HUES6 (cell line): Measurements from ENCODE around the gene RCAN1.

Experiments used
- H3K27ac ChIP-seq: 2 replicates; pipeline ENCODE4 v1.7.0; 2013; ENCODE audit warnings: low read depth, mild to moderate bottlenecking, low read length, inconsistent platforms
- H3K27me3 ChIP-seq: 2 replicates; pipeline ENCODE4 v1.6.1; 2013; ENCODE audit warnings: low read length; ENCODE audit not compliant: control insufficient read depth, insufficient read depth
- H3K36me3 ChIP-seq: 2 replicates; pipeline ENCODE4 v1.6.1; 2013; ENCODE audit warnings: low read length; ENCODE audit not compliant: control insufficient read depth, insufficient read depth
- H3K4me1 ChIP-seq: 2 replicates; pipeline ENCODE4 v1.6.1; 2013; ENCODE audit warnings: low read length; ENCODE audit not compliant: control insufficient read depth, insufficient read depth
- H3K4me3 ChIP-seq: 2 replicates; pipeline ENCODE4 v1.5.1; 2013; ENCODE audit warnings: low read depth, low read length
- H3K9ac ChIP-seq: one replicate; pipeline ENCODE4 v1.6.1; 2013; ENCODE audit warnings: mild to moderate bottlenecking, low read length
- H3K9me3 ChIP-seq: 2 replicates; pipeline ENCODE4 v1.6.1; 2013; ENCODE audit warnings: low read depth, low read length; ENCODE audit not compliant: control insufficient read depth, insufficient read depth

Gene RCAN1

DNA sequence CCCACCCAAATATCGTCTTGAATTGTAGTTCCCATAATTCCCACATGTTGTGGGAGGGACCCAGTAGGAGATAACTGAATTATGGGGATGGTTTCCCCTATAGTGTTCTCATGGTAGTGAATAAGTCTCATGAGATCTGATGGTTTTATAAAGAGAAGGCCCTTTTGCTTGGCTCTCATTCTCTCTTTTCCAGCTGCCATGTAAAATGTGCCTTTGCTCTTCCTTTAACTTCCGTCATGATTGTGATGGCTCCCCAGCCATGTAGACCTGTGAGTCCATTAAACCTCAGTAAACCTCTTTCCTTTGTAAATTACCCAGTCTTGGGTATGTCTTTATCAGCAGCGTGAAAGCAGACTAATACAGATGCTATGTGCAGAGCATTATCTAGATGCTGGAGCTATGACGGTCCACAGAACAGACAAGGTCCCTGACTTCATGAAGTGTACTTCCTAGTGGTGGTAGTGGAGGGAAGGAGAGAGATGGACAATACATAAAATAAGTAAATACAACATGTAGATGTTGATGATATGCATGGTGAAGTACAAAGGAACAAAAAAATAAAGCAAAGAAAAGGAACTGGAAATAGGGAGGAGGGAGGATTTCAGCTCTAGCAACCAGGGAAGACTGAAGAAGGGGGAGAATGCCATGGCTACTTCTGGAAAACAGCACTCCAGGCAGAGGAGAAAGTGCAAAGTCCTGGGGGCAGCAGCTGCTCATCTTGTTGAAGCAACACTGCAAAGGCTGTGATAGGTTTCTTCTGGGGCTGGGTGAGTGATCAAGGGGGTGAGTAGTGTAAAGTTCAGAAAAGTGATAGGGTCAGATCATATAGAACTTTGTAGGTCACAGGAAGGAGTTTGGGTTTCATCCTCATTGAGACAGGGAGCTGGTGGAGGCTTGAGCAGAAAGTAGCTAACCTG is 6.8 kb upstream of the RCAN1 start:
- H3K9ac ChIP-seq = no peak overlapping the region
- H3K4me1 ChIP-seq = no peaks in the 10 kb centered on the region
- H3K27ac ChIP-seq = no peak overlapping the region
- H3K9me3 ChIP-seq = no peaks in the 10 kb centered on the region
- no peaks in the 10 kb centered on the region for H3K36me3 ChIP-seq
- no peaks in the 10 kb centered on the region; the same call in 1 of the 2 replicates for H3K27me3 ChIP-seq
- no peak overlapping the region for H3K4me3 ChIP-seq

DNA sequence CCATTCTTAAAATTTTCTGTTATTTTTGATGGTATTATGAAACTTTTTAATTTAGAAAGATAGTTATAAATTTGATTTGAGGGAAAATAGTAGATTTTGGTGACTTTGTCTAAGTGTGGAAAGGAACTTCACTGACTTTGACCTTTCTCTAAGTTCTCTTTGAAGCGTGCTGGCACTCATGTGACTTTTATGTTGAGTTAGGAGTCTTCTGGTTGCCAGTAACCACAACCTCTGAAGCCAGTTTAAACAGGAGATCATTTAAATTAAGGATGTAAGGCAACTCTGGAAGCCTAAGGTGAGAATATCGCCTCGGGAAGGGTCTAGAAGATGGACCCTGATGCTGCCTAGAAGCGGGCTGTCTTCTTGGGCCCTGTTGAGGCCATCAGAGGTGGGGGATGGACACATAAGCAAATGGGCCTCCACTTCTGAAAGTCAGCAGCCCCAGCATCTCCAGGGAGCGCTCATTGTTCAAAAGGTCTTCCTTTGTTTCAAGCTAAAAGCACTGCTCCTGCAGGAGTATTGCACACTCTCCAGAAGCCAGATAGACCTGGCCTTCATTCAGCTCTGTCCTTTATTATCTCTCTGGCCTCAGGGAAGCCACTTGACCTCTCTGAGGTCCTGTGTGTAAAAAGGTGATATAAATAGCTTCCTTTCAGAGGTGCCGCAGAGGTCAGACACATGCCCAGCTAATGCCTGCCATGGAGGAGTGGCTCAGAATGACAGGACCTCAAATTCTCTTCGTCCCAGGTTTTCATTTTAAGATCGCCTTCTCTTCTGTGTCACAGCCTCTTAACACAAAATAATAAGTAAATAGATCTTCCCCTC is 5.1 kb upstream of the RCAN1 start:
- Histone ChIP-seq H3K9me3 (no peaks in the 10 kb centered on the region), H3K4me3 (no peak overlapping the region), H3K9ac (no peak overlapping the region), H3K4me1 (no peaks in the 10 kb centered on the region), H3K27me3 (no peaks in the 10 kb centered on the region; the same call in 1 of the 2 replicates), H3K36me3 (no peaks in the 10 kb centered on the region), H3K27ac (no peak overlapping the region)

GRCh38 chr21:34618941-34619340 is 4.0 kb upstream of the RCAN1 start:
- Histone ChIP-seq H3K4me3 (no peak overlapping the region), H3K27me3 (peaks cover 8% of the 10 kb centered on the region), H3K9me3 (no peaks in the 10 kb centered on the region), H3K9ac (no peak overlapping the region), H3K36me3 (no peaks in the 10 kb centered on the region), H3K27ac (no peak overlapping the region), H3K4me1 (no peaks in the 10 kb centered on the region)

GRCh38 chr21:34617753-34618339 is 2.9 kb upstream of the RCAN1 start:
- H3K9ac ChIP-seq = no peak overlapping the region

DNA sequence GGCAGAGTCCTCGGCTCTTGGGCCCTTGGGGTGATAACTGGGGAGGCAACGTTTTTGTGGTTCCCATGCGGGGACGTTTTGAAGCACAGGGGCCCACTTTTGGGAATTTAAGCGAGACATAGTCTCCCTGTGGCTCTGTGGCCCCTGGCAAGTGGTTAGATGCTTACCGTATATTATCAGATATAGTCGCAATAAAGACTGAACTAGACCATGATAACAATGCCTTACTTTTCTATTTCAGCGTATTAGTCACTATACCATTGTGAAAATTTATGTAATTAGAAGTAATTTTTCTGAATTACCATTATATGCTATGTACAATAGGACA is 538 bp upstream of the RCAN1 start:
- H3K4me1 ChIP-seq = no peaks in the 10 kb centered on the region
- H3K9ac ChIP-seq = no peak overlapping the region

More at GRCh38 chr21:34617753-34618339, 2.9 kb upstream of the RCAN1 start:
- Histone ChIP-seq H3K9me3 (no peaks in the 10 kb centered on the region), H3K4me3 (no peak overlapping the region), H3K36me3 (no peaks in the 10 kb centered on the region), H3K4me1 (no peaks in the 10 kb centered on the region), H3K27me3 (peaks cover 19% of the 10 kb centered on the region), H3K27ac (no peak overlapping the region)

GRCh38 chr21:34613679-34614627 is 960 bp downstream of the RCAN1 start:
- Histone ChIP-seq H3K27me3 (peaks cover 32% of the 10 kb centered on the region), H3K9me3 (no peaks in the 10 kb centered on the region), H3K4me3 (peak overlapping the region; percentile 77), H3K4me1 (no peaks in the 10 kb centered on the region), H3K9ac (peak overlapping the region; percentile 48), H3K36me3 (no peaks in the 10 kb centered on the region), H3K27ac (no peak overlapping the region)

More for the DNA sequence above, 538 bp upstream of the RCAN1 start:
- Histone ChIP-seq H3K27me3 (peaks cover 32% of the 10 kb centered on the region), H3K27ac (no peak overlapping the region), H3K36me3 (no peaks in the 10 kb centered on the region), H3K4me3 (peak overlapping the region; percentile 77), H3K9me3 (no peaks in the 10 kb centered on the region)

GRCh38 chr21:34612557-34612956 is 2.4 kb downstream of the RCAN1 start:
- H3K4me1 ChIP-seq = no peaks in the 10 kb centered on the region
- no peak overlapping the region for H3K4me3 ChIP-seq

GRCh38 chr21:34612056-34612455 is 2.9 kb downstream of the RCAN1 start:
- Histone ChIP-seq H3K36me3 (no peaks in the 10 kb centered on the region), H3K9me3 (peaks cover 3% of the 10 kb centered on the region; the same call in 1 of the 2 replicates), H3K4me3 (no peak overlapping the region), H3K9ac (no peak overlapping the region), H3K27me3 (peaks cover 32% of the 10 kb centered on the region), H3K27ac (no peak overlapping the region), H3K4me1 (no peaks in the 10 kb centered on the region)

More at GRCh38 chr21:34612557-34612956, 2.4 kb downstream of the RCAN1 start:
- no peak overlapping the region for H3K9ac ChIP-seq
- H3K9me3 ChIP-seq = peaks cover 3% of the 10 kb centered on the region; the same call in 1 of the 2 replicates
- no peaks in the 10 kb centered on the region for H3K36me3 ChIP-seq
- no peak overlapping the region for H3K27ac ChIP-seq
- H3K27me3 ChIP-seq = peaks cover 32% of the 10 kb centered on the region

DNA sequence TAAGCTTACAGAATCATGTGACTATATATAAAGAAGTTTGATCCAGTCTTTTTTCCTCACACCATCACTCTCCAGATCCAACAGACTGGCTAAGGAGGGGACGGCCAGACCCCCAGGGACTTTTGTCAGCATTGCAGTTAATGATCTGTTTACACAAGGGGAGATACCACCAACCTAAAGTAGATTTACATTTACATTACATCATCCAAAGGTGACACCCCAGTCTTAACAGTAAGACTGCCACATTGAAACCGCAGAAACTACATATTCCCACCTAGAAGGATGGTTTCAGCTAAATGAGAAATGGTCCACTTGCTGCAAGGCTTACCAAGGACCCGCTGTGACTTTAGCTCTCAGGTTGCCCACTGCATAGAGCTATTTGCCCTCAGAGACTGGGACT is 3.4 kb downstream of the RCAN1 start:
- no peak overlapping the region for H3K27ac ChIP-seq
- peaks cover 3% of the 10 kb centered on the region; the same call in 1 of the 2 replicates for H3K9me3 ChIP-seq
- H3K4me1 ChIP-seq = no peaks in the 10 kb centered on the region
- no peak overlapping the region for H3K4me3 ChIP-seq
- H3K36me3 ChIP-seq = no peaks in the 10 kb centered on the region
- no peak overlapping the region for H3K9ac ChIP-seq
- H3K27me3 ChIP-seq = peaks cover 32% of the 10 kb centered on the region

GRCh38 chr21:34609933-34610549 is 4.9 kb downstream of the RCAN1 start:
- Histone ChIP-seq H3K4me1 (no peaks in the 10 kb centered on the region), H3K27me3 (peaks cover 32% of the 10 kb centered on the region), H3K36me3 (no peaks in the 10 kb centered on the region), H3K9me3 (peaks cover 3% of the 10 kb centered on the region; the same call in 1 of the 2 replicates), H3K4me3 (no peak overlapping the region), H3K9ac (no peak overlapping the region), H3K27ac (no peak overlapping the region)
